Stomach (tissue), 9 donors: ENCODE measurements around the gene ELMOD3. TPM values are rescaled to one million over a fixed set of nuclear protein-coding genes. Genes with fewer than 3 reads are reported as not detected.

Experiments used
- DNase-seq, 2 donors: peaks; one replicate each; pipeline versions ENCODE4 v3.0.0 to v3.0.0-alpha.2; 2013 to 2019
- H3K27ac ChIP-seq, 5 donors: fragments of 200-600 bp in 4 of 5; sonication (generic) in 4 of 5; one replicate each; pipeline ENCODE4 v1.5.1; 2013 to 2019; ENCODE audit warnings: mild to moderate bottlenecking in 1 of 5, moderate library complexity in 1 of 5
- H3K27me3 ChIP-seq, 3 donors: fragments of 200-600 bp; sonication (generic); one replicate each; pipeline ENCODE4 v1.5.1; 2017 to 2019; ENCODE audit warnings: mixed run types in 1 of 3
- H3K36me3 ChIP-seq, 4 donors: fragments of 200-600 bp; sonication (generic); 1 replicate in 3 of 4; 2 replicates in 1 of 4; pipeline ENCODE4 v1.5.1; 2016 to 2019
- H3K4me1 ChIP-seq, 4 donors: fragments of 200-600 bp; sonication (generic); one replicate each; pipeline ENCODE4 v1.5.1; 2016 to 2019
- H3K4me3 ChIP-seq, 4 donors: fragments of 200-600 bp; sonication (generic) in 3 of 4; one replicate each; pipeline ENCODE4 v1.5.1; 2016 to 2019; ENCODE audit warnings: mild to moderate bottlenecking in 1 of 4
- H3K9me3 ChIP-seq, 4 donors: fragments of 200-600 bp; sonication (generic); one replicate each; pipeline ENCODE4 v1.5.1; 2016 to 2019
- CTCF ChIP-seq, 7 experiments: fragments of 450-650 bp in 4 of 7; fragments of 200-600 bp in 3 of 7; sonication (generic) in 3 of 7; IDR thresholded peaks; one replicate each; pipeline ENCODE4 v1.5.1; 2016 to 2019; ENCODE audit warnings: antibody characterized with exemption in 7 of 7, control low read depth in 2 of 7, mild to moderate bottlenecking in 1 of 7
- EP300 ChIP-seq: sonication (generic); formaldehyde crosslinking; IDR thresholded peaks from one replicate; pipeline ENCODE4 v1.6.1; 2017; ENCODE audit warnings: antibody characterized with exemption
- POLR2A ChIP-seq, 4 donors: fragments of 450-650 bp; IDR thresholded peaks; one replicate each; pipeline ENCODE4 v1.6.1; 2016; ENCODE audit warnings: antibody characterized with exemption in 4 of 4, control low read depth in 2 of 4, mild to moderate bottlenecking in 1 of 4, moderate library complexity in 1 of 4
- POLR2AphosphoS5 ChIP-seq, 3 donors: sonication (generic); formaldehyde crosslinking; IDR thresholded peaks; one replicate each; pipeline ENCODE4 v1.6.1; 2016; ENCODE audit warnings: antibody characterized with exemption in 3 of 3
- WGBS, 5 donors: extraction: QIAGEN DNeasy Blood & Tissue Kit in 3 of 5; methylation state at CpG; one replicate each; pipeline versions ENCODE4 v1.1.5 to v1.1.7; 2013 to 2018; 5-methylcytosine and 5-hydroxymethylcytosine counted together
- intact Hi-C: fragments of 100-400 bp; cut with DNase I; formaldehyde crosslinking; loops from one replicate; pipeline ENCODE4 v1.15.1; 2023; ENCODE audit warnings: low total_unique reads
- polyA plus RNA-seq, 3 donors: library from polyadenylated mRNA; stranded (reverse); fragments of 200-250 nt; gene quantifications; one replicate each; pipeline ENCODE4 v1.2.3, GENCODE V29; 2013
- total RNA-seq, 5 donors: library from RNA; depleted of rRNA; stranded (reverse); fragments of >200 nt; gene quantifications; one replicate each; pipeline versions ENCODE4 v1.1.0 to v1.2.3, GENCODE V29; 2014 to 2016
- donor health status: healthy with polysubstance abuse.
- donor health status: Bipolar disorder and iron deficiency.
- donor health status: healthy.

Gene ELMOD3
- total and polyA plus RNA-seq, 8 donors: 13.4 to 43.8 (median 19.3) TPM

- Histone ChIP-seq H3K9me3 (no peaks in the 10 kb centered on the region), H3K27ac (no peak overlapping the region), H3K4me3 (no peak overlapping the region), H3K27me3 (no peaks in the 10 kb centered on the region), H3K4me1 (peaks cover 0 to 27% (median 6%) of the 10 kb centered on the region in 4 donors), H3K36me3 (peaks cover 27 to 100% (median 93%) of the 10 kb centered on the region in 4 donors)
- TF ChIP-seq EP300 (no peak), POLR2A (IDR thresholded peaks at IDR 0.05) (no peak), CTCF (IDR thresholded peaks at IDR 0.05) (peak in 5 of 7 experiments; percentile 46 to 68 (median 47)), POLR2AphosphoS5 (IDR thresholded peaks at IDR 0.05) (no peak)
- WGBS, 5 donors: 74 to 86% (median 80%) methylated on average over 9 to 11 of the region's 11 CpGs
- peak; percentile 74 to 76 for DNase-seq
- intact Hi-C loops: no loop called here
Measured at GRCh38 chr2:85390941-85391669, 36.5 kb downstream of the ELMOD3 start.

GRCh38 chr2:85393836-85394235, 39.3 kb downstream of the ELMOD3 start:
- no peak for DNase-seq
- H3K27me3 ChIP-seq: no peaks in the 10 kb centered on the region
- H3K4me1 ChIP-seq: peaks cover 8 to 48% (median 22%) of the 10 kb centered on the region in 4 donors
- H3K27ac ChIP-seq: peak overlapping the region in 1 of 5 donors; percentile 30
- no peak for TF ChIP-seq CTCF (IDR thresholded peaks at IDR 0.05)
- TF ChIP-seq POLR2AphosphoS5 (IDR thresholded peaks at IDR 0.05): no peak
- no peak for TF ChIP-seq EP300
- TF ChIP-seq POLR2A (IDR thresholded peaks at IDR 0.05): no peak
- no peak overlapping the region for H3K4me3 ChIP-seq
- no peaks in the 10 kb centered on the region for H3K9me3 ChIP-seq
- WGBS, 5 donors: 89 to 94% (median 94%) methylated on average over 4 of the region's 4 CpGs
- H3K36me3 ChIP-seq: peaks cover 21 to 95% (median 87%) of the 10 kb centered on the region in 4 donors
- intact Hi-C loops: no loop called here

- H3K9me3 ChIP-seq: no peaks in the 10 kb centered on the region
- peaks cover 8 to 48% (median 22%) of the 10 kb centered on the region in 4 donors for H3K4me1 ChIP-seq
- peaks cover 17 to 95% (median 87%) of the 10 kb centered on the region in 4 donors for H3K36me3 ChIP-seq
- DNase-seq: no peak
- H3K27ac ChIP-seq: peak overlapping the region in 1 of 5 donors; percentile 30
- no peaks in the 10 kb centered on the region for H3K27me3 ChIP-seq
- TF ChIP-seq POLR2AphosphoS5 (IDR thresholded peaks at IDR 0.05): no peak
- TF ChIP-seq EP300: no peak
- no peak for TF ChIP-seq CTCF (IDR thresholded peaks at IDR 0.05)
- no peak for TF ChIP-seq POLR2A (IDR thresholded peaks at IDR 0.05)
- H3K4me3 ChIP-seq: no peak overlapping the region
- intact Hi-C loops: no loop called here
- WGBS, 5 donors: 71 to 83% (median 80%) methylated on average over 4 of the region's 4 CpGs
Measured at GRCh38 chr2:85394261-85394681, 39.7 kb downstream of the ELMOD3 start.

GRCh38 chr2:85394976-85395375, 40.4 kb downstream of the ELMOD3 start:
- Histone ChIP-seq H3K27me3 (no peaks in the 10 kb centered on the region), H3K9me3 (no peaks in the 10 kb centered on the region), H3K36me3 (peaks cover 12 to 92% (median 83%) of the 10 kb centered on the region in 4 donors), H3K4me1 (peaks cover 8 to 48% (median 22%) of the 10 kb centered on the region in 4 donors), H3K4me3 (no peak overlapping the region), H3K27ac (peak overlapping the region in 1 of 5 donors; percentile 30)
- no peak for DNase-seq
- 79 to 90% (median 88%) methylated on average over 3 to 6 of the region's 6 CpGs for WGBS, 5 donors
- intact Hi-C loops: no loop called here
- TF ChIP-seq POLR2AphosphoS5 (IDR thresholded peaks at IDR 0.05): no peak
- TF ChIP-seq POLR2A (IDR thresholded peaks at IDR 0.05): no peak
- TF ChIP-seq EP300: no peak
- TF ChIP-seq CTCF (IDR thresholded peaks at IDR 0.05): no peak
